GM18517 (cell line): ENCODE measurements around the gene FSTL3.

Experiments
- ATAC-seq: cut with Tn5 transposase; IDR thresholded peaks from one replicate; pipeline ENCODE4 v1.9.1; 2021; ENCODE audit warnings: mild to moderate bottlenecking, moderate library complexity; ENCODE audit not compliant: unreplicated experiment

FSTL3 gene

GRCh38 chr19:732148-733069 is 56.2 kb downstream of the FSTL3 start:
- ATAC-seq: no peak
